TTC549 (cell line): ENCODE data around the gene ALG8.
"Not testable (repeated sequence)": the region's sequence is repeated elsewhere in the genome, so short reads cannot be mapped to it uniquely, and the experiment has no call there.

ENCODE experiments used
- FAIRE-seq: peaks from 2 replicates; lab custom pipeline; 2012; peaks lifted over from hg19 to GRCh38; lab: Jason Lieb, UNC

The ALG8 gene

DNA sequence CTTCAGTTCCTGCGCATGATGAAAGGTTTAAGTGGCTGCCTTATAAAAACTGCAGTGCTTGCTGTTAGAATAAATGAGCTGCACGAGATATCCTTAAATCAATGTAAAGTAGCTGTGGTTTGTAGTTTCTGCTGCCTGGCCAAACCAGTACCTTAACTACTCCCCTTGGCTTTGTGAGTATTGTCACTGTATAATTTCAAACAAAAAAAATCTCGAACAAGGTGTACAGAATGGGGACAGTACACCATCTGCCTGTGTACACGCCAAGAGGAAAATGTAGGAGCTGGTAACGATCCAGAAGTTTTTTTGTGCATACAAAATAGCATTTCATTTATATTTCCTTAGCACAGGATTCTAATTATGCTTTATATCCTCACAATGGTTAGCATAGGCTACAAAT is 39.2 kb downstream of the ALG8 start:
- FAIRE-seq, result no peak

DNA sequence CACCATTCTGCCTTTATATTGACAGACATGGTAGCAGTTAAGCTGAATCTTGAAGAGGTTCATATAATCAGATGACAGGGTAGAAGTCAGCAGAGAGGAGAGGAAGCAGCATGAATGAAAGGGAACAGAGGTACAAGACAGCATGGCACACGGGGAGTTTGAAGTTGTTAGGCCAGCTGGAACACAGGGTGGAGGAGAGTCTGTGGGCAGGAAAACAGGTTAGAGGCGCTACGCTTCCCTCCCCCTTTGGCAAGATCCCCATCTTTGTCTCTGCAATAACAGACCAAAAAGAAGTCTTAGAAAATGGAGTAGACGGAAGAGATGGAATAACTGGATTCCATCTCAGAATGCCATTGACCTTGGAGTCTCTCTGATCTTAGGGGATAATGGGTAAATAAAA is 39.8 kb downstream of the ALG8 start:
- no peak for FAIRE-seq

DNA sequence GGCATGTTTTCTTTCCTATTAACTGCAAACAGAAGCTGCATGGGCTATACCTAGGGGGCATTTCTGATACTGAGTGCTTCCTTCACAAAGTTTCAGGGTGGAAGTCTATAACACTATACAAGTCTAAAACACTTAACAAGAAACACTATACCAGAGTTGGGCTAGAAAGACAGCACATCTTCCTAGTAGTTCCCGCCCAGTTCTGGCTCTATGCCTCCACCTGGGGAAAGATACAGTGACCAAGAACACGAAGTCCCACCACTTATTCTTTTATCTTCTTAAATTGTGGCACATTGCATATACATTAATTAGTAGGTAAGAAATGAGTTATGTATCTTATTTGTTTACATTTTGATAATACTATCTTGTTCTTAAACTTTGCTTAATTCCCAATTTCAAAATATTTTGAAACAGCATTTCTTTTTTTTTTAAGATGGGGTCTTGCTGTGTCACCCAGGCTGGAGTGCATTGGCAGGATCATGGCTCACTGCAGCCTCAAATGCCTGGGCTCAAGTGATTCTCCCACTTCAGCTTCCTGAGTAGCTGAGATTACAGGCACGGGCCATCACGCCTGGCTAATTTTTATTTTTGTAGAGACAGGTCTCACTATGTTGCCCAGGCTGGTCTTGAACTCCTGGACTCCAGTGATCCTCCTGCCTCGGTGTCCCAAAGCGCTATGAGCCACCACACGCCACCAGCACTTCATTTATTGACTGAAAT is 41.6 kb downstream of the ALG8 start:
- no peak for FAIRE-seq

DNA sequence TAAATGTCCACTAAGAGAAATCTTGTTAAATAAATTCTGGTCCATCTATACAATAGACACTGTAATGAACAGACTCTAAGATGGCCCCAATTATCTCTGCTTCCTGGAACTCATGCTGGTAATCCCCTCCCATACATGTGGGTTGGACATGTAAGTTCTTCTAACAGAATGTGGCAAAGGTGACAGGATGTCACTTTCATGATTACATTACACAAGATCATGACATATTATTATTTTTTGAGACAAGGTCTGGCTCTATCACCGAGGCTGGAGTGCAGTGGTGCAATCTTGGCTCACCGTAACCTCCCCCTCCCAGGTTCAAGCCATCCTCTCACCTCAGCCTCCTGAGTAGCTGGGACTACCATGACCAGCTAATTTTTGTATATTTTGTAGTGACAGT is 45.2 kb downstream of the ALG8 start:
- no peak for FAIRE-seq

DNA sequence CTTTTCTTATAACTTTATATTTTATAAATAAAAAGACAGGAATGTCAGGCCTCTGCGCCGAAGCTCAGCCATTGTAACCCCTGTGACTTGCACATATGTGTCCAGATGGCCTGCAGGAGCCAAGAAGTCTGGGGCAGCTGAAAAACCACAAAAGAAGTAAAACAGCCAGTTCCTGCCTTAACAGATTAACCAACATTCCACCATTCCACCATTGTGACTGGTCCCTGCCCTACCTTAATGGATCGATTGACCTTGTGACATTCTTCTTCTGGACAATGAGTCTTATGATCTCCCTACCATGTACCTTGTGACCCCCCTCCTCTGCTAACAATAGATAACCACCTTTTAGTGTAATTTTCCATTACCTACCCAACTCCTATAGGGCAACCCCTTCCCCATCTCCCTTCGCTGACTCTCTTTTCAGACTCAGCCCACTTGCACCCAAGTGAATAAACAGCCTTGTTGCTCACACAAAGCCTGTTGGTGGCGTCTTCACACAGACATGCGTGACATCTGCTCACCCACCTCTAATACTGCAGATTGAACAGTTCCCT is 52.8 kb downstream of the ALG8 start:
- FAIRE-seq, result not testable (repeated sequence)

DNA sequence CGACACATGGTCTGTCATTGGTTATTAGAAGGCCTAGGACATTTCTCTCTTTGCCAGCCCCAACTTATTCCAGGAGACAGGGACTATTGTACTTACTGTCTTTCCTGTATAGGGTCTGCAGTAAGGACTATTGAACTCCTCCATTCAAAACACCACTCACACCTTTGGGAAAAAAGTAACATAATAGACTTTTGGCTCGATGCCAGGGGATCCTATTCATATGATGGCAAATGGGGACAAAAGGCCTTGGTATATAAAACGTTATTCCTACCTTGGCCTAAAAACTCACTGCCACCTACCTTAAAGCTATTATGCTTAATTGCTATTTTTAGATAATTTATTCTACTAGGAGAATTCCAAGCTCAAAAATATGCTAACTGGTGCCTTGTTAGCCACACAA is 53.5 kb downstream of the ALG8 start:
- FAIRE-seq, result no peak

DNA sequence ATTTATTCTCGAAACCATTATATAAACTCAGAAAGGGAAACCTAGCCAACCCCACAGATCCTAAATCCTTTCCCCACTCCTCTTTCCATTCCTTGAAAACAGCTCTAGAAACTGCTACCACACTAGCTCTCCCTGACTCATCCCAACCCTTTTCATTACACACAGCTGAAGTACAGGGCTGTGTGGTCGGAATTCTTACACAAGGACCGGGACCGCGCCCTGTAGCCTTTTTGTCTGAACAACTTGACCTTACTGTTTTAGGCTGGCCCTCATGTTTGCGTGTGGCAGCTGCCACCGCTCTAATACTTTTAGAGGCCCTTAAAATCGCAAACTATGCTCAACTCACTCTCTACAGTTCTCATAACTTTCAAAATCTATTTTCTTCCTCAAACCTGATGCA is 54.9 kb downstream of the ALG8 start:
- FAIRE-seq, result not testable (repeated sequence)

DNA sequence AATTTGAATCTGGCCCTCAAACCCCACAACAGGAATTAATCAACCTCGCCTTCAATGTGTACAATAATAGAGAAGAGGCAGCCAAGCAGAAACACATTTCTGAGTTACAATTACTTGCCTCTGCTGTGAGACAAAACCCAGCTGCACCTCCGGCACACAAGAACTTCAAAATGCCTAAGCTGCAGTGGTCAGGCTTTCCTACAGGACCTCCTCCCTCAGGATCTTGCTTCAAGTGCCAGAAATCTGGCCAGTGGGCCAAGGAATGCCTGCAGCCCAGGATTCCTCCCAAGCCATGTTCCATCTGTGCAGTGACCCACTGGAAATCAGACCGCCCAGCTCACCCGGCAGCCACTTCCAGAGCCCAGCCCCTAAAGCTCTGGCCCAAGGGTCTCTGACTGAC is 56.4 kb downstream of the ALG8 start:
- FAIRE-seq, result no peak

DNA sequence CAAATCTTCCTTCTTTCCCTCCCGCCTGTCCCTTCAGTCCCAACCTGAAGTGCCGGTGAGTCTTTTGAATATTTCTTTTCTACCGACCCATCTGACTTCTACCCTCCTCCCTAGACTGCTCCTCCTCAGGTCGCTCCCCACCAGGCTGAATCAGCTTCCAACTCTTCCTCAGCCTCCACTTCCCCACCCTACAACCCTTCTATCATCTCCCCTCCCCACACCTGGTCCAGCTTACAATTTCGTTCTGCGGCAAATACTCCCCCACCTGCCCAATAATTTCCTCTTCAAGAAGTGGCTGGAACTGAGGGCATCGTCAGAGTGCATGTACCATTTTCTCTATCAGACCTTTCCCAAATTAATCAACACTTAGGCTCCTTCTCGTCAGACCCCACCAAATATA is 57.3 kb downstream of the ALG8 start:
- no peak for FAIRE-seq

DNA sequence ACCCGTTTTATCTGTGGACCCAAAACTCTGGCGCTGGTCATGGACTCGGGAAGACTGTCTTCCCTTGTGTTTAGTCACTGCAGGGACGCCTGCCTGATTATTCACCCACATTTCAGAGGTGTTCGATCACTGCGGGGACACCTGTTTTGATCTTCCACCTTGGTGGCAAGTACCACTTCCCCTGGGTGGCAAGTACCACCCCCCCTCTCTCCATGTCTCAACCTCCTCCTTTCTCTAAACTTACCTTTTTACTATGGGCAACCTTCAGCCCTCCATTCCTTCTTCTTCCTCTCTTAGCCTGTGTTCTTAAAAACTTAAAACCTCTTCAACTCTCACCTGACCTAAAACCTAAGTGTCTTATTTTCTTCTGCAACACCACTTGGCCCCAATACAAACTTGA is 57.8 kb downstream of the ALG8 start:
- no peak for FAIRE-seq

DNA sequence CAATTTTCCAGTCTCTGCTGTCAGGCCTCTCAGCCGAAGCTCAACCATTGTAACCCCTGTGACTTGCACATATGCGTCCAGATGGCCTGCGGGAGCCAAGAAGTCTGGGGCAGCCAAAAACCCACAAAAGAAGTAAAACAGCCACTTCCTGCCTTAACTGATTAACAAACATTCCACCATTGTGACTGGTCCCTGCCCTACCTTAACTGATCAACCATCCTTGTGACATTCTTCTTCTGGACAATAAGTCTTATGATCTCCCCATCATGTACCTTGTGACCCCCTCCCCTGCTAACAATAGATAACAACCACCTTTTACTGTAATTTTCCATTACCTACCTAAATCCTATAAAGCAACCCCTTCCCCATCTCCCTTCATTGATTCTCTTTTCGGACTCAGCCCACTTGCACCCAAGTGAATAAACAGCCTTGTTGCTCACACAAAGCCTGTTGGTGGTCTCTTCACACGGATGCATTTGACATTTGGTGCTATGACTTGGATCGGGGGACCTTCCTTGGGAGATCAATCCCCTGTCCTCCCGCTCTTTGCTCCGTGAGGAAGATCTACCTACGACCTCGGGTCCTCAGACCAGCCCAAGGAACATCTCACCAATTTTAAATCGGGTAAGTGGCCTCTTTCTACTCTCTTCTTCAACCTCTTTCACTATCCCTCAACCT is 58.5 kb downstream of the ALG8 start:
- FAIRE-seq, result no peak

DNA sequence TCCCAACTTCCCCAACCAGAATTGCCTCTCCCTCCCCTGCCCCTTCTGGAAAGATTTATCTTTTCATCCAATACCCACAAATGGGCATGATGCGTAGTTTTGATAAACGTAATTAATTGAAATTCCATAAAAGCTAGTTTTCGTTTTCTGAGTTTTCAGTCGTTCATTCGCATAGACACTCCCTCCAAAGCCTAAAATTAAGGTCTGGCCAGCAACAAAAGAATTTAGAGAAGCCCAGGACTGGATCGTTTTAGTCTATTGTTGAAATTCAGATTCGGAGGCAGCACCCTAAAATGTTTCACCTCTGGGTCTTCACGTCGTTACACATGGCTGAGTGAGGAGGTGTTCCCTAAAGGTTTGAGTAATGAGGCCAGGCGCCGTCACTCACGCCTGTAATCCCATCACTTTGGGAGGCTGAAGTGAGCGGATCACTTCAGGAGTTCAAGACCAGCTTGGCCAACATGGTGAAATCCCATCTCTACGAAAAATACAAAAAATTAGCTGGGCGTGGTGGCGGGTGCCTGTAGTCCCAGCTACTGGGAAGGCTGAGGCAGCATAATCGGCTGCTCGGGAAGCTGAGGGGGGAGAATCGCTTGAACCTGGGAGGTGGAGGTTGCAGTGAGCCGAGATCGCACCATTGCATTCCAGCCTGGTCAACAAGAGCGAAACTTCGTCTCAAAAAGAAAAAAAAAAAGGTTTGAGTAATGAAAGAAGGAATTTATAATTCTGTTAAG is 59.2 kb downstream of the ALG8 start:
- no peak for FAIRE-seq

DNA sequence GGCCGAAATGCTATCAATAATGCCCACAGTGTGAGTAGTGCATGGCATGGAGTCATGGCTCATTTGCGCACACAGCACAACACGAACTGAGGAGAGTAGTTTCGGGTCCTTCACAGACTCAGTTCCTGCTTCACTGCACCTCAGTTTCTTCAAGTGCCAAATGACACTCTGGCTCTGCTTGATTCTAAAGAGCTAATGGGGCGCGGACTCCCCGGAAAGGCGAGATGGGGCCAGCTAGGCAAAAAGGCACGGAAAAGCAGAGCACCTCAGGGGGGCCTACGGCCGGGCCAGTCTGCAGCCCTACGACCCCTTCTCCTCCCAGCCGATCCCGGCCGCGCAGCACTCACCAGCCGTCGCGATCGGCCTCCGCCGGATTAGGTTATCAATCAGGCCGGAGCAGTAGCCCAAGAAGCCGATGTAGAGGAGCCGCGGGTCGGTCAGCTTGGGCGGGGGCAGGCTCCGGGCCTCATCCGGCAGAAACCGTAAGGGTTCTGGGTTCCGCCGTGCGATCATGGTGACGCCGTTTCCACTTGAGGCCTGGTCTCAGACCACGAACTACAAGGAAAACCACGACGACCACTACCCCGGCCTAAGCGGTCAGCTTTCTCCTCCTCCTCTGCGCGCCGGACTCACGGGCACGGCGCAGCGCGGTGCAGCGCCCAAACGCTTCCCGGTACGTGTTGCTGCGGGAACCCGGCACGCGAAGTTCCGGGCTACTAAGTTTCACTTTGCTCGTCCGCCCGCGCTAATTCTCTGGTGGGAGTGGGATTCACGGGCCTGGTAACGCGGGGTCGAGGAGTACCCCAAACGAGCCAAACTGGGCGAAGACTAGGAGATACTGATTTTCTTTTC is 60.0 kb downstream of the ALG8 start, which contains the start of gene NDUFC2:
TSS of gene NDUFC2 (minus strand) at position 631 of the 852 bp plus-strand sequence. CDS start at position 513, 118 bp downstream.
- FAIRE-seq, result no peak

DNA sequence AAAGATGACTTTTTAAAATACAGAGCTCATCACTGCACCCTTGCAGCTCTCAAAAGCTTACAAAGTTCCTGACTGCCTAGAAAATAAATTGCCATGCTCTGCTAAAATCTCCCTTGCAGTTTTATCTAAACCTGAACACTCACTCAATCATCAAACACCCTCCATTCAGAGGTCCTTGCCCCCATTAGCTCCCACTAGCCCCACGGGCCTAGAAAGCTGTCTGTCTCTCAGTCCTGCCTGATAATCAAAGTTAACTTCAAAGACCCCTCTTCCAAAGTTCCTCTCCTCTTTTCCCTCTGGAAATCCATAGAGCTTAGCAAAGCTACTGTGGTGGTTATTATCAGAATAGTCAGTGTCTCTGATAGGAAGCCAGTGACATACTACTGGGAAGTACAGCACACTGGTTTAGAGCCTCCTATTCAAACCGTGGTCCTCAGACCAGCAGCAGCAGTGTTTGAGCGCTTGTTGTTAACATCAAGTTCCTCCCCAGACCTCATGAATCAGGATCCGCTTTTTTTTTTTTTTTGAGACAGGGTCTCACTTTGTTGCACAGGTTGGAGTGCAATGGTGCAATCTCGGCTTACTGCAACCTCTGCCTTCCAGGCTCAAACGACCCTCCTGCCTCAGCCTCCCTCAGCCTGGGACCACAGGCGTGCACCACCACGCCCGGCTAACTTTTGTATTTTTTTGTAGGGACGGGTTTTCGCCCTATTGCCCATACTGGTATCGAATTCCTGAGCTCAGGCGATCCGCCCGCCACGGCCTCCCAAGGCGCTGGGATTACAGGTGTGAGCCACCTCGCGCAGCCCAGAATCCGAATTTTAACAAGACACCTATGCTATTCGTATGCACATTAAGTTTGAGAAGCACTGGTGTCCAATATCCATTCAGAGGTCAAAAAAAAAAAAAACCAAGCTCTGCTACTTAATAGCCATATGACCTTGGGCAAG is 60.9 kb downstream of the ALG8 start:
- no peak for FAIRE-seq

DNA sequence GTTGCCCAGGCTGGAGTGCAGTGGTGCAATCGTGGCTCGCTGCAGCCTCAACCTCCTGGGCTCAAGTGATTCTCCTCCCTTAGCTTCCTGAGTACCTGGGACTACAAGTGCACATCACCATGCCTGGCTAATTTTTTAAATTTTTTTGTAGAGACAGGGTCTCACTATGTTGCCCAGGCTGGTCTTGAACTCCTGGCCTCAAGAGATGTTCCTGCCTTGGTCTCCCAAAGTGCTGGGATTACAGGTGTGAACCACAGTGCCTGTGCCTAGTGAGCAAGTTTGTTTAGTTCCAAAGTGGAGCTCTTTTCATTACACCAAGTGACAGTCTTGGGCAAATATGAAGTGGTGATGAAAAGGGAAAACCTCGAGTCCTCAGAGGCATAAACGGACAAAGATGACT is 61.8 kb downstream of the ALG8 start:
- FAIRE-seq, result not testable (repeated sequence)

DNA sequence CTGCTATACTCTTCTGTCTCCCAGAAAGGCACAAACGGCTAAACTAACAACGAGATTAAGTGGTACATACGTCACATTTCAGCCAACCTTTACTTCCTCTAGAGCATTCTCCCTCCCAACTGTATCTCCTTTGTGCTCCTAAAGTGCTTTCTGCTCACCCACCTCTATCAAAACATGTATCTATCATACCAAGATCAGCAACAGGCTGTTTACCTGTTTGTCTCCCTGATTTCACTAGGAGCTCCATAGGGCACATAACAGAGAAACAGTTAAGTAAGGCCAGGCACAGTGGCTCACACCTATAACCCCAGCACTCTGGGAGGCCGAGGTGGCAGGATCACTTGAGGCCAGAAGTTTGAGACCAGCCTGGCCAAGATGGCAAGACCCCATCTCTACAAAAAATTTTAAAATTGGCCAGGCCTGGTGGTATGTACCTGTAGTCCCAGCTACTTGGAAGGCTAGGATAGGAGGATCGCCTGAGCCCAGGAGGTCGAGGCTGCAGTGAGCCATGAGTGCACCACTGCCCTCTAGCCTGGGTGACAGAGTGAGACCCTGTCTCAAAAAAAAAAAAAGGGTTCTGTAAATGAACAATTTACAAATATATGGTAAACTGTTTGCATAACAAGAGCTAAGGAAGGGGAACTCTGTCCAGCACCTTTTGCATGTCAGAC is 62.6 kb downstream of the ALG8 start:
- FAIRE-seq, result no peak

DNA sequence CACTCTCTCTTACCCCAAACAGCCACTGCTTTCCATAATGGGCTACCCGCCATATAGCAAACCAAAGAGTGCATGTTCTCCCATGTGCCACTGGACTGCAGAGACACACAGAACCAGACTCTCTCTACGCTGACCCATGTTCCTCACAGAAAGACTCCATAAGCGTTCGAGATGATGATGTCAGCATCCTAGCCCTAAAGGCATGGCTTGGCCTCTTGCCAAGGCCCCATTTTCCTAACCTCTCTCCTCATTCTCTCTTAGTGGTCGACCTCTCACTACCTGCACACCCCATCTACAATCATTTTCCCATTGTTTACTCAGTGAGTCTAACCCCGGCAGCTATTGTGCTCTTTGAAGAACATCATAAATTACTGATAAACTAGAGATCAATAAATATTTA is 64.7 kb downstream of the ALG8 start:
- FAIRE-seq, result no peak

DNA sequence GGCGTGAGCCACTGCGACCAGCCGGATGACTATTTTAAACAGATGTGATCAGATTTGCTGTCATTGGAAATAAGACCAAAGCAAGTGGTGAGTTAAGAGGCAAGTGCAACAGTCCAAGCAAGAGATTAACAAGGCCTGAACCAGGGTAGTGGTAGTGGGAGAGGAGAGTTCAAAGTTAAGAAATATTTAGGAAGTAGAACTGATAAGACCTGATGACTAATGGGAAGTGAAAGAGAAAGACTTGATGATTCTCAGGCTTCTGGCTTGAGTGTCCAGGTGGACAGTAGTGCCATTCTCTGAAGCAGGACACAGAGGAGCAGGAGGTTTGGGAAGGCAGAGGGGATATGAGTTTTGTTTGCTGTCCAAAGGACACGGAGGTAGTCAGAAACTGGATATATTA is 67.0 kb downstream of the ALG8 start:
- FAIRE-seq, result no peak

DNA sequence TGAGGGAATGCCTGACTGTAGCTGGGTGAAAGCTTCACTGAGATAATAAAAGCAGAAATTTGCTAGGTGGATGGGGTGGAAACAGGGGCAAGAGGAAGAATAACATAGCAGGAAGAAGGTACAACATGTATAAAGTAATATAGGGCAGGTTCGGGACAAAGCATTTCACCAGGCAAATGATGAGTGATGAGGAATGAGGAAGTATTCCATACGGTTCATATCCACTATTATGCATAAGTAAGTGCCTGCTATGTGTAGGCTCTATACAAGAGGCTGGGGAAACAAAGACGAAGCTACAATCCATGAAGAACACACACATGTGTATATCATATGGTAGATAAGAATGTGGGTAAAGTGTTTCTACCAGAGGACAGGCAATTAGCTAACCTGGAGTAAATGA is 67.7 kb downstream of the ALG8 start:
- FAIRE-seq, result no peak

DNA sequence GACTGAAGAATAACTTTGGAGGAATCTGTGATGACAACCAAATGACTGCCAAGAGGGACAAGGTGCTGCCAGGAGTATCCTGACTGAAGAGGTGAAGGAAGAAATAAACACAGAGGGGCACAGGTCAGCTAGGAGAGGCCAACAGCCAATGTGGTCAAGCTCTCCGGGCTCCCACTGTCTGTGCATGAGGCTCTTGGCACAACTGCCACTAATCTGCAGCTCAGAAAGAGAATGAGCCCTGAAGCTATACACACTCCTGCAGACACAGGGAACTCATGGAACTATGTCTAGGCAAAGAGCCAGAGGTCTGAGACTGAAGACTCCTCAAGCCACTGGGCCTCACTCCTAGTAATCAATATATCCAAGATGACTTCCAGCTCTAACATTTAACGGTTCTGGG is 68.8 kb downstream of the ALG8 start:
- no peak for FAIRE-seq
